GM21786 (cell line): ENCODE results near the gene SFTA2.
"Not testable (repeated sequence)": the region's sequence is repeated elsewhere in the genome, so short reads cannot be mapped to it uniquely, and the experiment has no call there.

Experiments used
- ATAC-seq: cut with Tn5 transposase; IDR thresholded peaks from one replicate; pipeline ENCODE4 v1.9.1; 2021; ENCODE audit not compliant: unreplicated experiment

Gene SFTA2

DNA sequence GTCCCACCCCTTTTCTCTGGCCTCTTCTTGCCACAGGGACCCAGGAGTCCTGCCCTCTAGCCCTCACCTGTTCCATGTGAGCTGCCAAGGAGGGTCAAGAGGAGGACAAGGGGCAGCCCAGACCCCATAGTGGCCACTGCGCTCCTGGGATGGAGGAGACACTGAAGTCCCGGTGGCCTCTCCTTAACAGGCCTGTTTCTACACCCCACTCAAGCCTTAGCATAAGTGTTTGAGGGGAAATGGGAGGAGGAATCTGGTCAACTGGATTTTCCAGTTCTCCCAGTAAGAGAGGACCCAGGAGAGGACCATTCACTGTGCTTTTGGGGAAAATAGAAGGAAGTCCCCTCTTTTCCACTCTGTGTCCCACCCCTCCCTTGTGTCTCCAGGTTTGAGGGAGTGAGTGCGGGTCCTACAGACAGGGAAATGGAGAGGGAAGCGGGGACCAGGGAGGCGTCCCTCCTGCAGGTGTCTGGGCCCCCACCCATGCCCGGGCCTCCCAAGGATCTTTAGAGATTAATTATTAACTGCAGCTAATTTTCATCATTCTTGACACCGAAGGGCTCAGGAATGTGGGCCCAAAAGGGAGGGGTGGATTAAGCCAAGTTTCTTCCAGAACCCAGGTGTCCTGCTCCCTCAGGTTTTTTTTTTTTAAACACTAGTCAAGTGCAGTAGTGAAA is at the start of gene SFTA2:
Gene SFTA2, minus strand, starts transcription at position 202 of the 677 bp plus-strand sequence. Its CDS starts 74 bp downstream, at position 128.
- ATAC-seq: no peak

GRCh38 chr6:30979690-30980089 is 47.7 kb upstream of the SFTA2 start:
- ATAC-seq: no peak

DNA sequence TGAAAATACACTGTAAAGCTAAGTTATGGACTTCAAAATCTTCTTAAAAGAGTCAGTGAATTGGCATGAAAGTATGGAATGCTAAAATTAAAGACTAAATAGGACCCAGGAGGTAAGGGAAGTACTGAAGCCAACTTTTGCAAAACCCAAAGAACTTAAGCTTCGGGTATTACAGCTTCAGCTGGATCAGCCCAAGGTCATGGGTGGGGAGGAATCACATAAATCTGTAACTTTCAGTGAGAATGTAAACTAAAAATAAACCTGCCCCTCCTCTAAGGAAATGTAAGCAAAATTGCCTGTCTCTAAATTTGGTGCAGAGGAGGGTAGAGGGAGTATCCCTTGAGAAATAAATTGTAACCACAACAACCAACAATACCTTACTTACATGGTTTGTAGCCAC is 47.2 kb upstream of the SFTA2 start:
- no peak for ATAC-seq

DNA sequence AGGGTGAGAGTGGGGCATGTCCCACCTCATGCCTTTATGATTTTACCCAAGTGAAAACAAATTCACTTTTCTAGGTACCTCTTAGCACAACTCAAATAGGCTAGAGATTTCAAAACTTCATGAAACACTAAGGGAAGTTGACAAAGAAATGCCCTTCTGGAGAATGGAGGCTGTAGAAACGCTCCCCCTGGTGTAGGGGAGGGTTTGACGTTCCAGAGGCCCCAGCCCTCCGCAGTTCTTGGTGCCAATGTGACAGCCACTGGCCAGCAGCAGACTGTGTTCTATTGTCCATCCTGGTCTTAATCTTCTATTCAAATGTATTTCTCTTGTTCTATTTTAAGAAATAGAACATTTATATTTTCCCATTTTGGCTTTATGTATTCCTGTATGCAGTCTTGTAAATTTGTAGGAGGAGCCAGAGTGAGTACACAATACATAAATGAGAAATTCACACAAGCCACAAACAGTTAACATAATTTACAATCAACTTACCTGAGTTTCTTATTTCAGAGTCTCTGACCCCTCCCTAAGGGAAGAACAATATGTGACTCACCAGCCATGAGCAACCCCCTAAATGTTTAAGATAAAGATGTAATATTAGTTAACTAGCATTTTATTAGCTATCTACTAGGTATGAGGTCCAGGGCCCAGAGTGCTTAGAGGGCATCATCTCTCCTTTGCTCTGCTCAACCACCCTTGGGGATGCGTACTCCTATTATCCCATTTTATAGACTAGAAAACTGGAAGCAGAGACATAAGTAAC is 42.7 kb upstream of the SFTA2 start:
- no peak for ATAC-seq

GRCh38 chr6:30972816-30973215 is 40.8 kb upstream of the SFTA2 start:
- ATAC-seq: no peak

DNA sequence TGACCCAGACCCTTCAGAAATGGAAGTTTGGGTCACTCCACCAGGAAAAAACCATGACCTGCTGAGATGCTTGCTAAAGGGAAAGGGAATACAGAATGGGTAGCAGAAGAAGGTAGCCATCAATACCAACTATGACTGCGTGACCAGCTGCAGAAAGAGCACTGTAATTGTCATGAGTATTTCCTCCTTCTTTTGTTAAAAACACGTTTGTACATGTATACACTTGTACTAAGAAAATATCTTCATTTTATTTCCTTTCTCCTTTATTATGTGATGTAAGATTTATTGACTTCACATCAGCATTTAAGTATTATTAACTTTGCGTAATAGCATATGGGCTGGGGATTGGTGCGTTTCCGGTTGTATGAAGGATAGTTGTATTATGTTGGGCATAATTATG is 39.0 kb upstream of the SFTA2 start:
- ATAC-seq: no peak

- not testable (repeated sequence) for ATAC-seq
Observed at GRCh38 chr6:30969171-30969570, 37.2 kb upstream of the SFTA2 start.

DNA sequence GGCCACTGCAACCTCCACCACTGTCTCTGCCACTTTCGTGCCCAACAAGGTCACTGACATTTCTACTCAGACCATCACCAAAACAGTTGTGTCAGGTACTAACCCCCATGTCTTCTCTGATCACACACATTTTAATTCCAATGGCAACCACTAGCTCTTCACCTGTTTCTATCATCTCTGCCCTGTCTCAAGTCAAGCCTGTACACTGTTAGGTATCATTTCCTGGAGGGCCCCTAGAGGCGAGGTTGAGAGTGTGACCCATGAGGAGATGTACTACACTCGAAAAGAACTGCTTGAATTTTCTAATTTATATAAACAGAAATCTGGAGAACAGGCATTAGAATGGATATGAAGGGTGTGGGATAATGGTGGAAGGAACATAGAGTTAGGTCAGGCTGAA is 34.2 kb upstream of the SFTA2 start:
- no peak for ATAC-seq

- no peak for ATAC-seq
Observed at GRCh38 chr6:30965140-30965601, 33.2 kb upstream of the SFTA2 start.

DNA sequence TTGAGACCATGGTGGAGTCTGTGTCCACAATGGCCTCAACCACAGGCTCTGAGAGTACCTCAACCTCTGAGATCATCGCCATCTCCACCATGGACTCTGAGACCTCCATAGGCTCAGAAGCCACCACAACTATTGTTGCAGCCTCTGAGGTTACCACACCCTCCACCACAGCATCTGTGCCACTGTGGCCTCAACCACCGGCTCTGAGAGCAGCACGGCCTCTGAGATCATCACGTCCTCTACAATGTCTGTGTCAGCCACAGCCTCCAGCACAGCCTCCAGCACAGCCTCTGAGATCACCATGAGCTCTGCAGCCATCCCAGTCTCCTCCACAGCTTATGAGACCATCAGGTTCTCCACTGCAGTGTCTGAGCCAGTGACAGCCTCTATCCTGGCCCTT is 32.1 kb upstream of the SFTA2 start:
- no peak for ATAC-seq

- no peak for ATAC-seq
Observed at GRCh38 chr6:30963641-30964040, 31.7 kb upstream of the SFTA2 start.

DNA sequence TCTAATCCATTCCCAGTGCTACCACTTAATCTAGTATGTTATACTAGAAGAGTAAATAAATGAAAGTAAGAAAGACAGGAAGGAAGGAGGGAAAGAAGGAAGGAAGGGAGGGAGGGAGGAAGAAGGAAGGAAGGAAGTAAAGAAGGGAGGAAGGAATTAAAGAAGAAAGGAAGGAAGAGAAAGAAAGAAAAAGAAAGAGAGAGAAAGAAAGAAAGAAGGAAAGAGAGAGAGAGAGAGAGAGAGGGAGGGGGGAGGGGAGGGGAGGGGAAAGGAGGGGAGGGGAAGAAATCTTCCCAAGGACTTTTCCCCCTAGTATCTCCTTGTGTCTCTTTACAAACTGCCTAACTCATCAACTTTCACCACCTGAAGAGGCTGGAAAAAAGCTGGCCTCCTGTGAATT is 30.7 kb upstream of the SFTA2 start:
- ATAC-seq: no peak

GRCh38 chr6:30960907-30961673 is 29.1 kb upstream of the SFTA2 start:
- no peak for ATAC-seq

GRCh38 chr6:30957716-30958115 is 25.7 kb upstream of the SFTA2 start:
- ATAC-seq: no peak

DNA sequence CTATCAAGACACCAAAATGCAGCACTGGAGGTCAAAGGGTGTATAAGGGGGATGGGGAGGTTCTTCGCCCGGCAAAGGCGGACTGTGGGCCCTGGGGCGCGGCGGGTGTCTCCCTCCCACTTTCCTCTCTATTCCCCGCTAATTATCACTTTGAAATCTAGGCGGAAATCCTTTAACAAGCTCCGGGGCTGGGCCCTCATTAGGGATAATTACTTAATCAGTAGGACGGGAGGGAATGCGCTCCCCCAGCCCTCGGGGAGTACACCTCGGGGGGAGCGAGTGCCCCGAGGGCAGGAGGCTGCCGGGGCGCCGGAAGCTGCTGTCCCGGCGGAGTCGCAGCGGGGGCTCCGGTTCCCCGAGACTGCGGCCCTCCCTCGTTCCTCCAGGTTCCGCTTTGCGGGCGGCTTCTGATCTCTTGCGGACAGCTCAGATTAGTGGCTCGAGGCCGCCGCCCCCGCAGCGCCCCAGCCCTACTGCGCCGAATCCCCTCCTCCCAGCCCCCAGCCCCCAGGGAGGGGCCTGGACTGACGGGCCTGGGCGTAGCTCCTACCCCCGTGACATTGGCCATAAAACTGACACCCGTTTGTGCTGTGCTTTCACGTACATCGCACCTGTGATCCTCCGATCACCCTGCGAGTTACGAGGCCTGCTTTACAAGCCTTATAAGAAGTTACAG is 23.5 kb upstream of the SFTA2 start:
- ATAC-seq: no peak

- no peak for ATAC-seq
Observed at GRCh38 chr6:30954631-30955366, 22.8 kb upstream of the SFTA2 start.

- ATAC-seq: no peak
Observed at GRCh38 chr6:30951907-30952469, 20.0 kb upstream of the SFTA2 start.

DNA sequence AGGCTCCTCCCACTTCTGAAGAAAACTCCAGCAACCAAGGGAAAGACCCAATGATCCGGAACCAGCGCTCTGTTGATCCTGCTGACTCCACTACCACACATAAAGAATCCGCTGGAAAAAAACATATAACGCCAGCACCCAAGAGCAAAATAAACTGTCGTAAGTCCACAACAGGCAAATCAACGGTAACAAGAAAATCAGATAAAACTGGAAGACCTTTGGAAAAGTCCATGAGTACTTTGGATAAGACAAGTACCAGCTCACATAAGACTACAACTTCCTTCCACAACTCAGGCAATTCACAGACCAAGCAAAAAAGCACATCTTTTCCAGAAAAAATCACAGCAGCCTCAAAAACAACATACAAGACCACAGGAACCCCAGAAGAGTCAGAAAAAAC is 16.8 kb upstream of the SFTA2 start:
- ATAC-seq: no peak

GRCh38 chr6:30947231-30947630 is 15.3 kb upstream of the SFTA2 start:
- ATAC-seq: no peak

DNA sequence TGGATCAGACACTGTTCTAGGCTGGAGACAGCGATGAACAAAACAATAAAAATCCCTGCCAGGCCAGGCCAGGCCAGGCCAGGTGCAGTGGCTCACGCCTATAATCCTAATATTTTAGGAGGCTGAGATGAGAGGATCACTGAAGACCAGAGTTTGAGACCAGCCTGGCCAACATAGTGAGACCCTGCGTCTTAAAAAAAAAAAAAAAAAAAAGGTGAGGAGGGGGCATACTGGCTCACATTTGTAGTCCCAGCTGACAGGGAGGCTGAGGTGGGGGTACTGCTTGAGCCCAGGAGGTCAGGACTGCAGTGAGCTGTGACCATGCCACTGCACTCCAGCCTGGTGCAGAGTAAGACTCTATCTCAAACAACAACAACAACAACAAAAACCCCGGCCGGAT is 13.3 kb upstream of the SFTA2 start:
- no peak for ATAC-seq
